GM18951 (cell line): Measurements from ENCODE around the gene RPRD1B.

Experiments used
- POLR2A ChIP-seq: IDR thresholded peaks from 4 replicates; pipeline ENCODE4 v1.6.1; 2011; ENCODE audit warnings: mild to moderate bottlenecking; ENCODE audit not compliant: insufficient read length, insufficient read depth; ENCODE audit errors: extremely low read depth
- in situ Hi-C: fragments of 300-500 bp; cut with MboI; formaldehyde crosslinking; loops from one replicate; pipeline ENCODE4 v1.12.0; 2022; ENCODE audit warnings: low sequenced_read_pairs, mixed read lengths, inconsistent platforms; ENCODE audit not compliant: unreplicated experiment

Gene RPRD1B

DNA sequence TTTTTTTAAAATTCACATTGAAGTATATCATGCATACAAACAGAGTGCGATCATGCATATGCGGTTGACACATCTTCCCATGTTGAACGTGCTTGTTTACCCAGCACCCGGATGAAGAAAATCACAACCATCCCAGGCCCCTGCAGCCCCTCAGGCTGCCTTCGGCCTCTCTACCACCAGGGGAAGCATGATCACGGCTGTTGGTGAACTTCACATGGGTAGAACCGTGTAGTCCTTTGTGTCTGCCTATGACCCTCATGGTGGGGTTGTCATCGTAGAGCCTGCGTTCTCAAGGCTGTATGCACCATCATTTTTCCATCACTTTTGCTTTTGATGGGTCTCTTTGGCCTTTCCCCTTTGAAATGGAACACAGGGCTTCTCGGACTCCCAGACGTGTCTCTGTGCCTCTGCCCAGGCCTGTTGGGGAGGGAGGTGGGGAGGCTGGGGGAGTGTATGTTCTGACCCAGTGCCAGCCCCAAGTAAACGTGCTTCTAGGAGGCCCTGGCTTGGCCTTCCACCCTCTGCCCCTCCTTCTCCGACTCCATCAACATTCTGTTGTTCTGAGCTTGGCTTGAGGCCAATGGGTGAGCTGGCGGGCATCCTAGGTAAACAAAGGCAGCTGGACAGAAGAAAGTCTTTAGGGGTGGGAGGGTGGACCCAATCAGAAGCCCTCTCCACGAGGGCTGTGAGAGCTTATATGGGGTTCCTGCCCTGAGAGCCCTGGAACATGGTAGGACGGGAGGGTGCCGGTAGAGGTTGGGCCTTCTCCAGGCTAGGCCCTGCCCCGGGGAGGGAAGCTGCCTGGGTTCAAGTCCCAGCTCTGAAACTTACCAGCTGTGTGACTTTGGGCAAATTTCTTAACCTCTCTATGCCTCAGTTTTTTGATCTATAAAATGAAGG is 91.9 kb downstream of the RPRD1B start:
- in situ Hi-C loops = no loop called here
- TF ChIP-seq POLR2A = no peak

DNA sequence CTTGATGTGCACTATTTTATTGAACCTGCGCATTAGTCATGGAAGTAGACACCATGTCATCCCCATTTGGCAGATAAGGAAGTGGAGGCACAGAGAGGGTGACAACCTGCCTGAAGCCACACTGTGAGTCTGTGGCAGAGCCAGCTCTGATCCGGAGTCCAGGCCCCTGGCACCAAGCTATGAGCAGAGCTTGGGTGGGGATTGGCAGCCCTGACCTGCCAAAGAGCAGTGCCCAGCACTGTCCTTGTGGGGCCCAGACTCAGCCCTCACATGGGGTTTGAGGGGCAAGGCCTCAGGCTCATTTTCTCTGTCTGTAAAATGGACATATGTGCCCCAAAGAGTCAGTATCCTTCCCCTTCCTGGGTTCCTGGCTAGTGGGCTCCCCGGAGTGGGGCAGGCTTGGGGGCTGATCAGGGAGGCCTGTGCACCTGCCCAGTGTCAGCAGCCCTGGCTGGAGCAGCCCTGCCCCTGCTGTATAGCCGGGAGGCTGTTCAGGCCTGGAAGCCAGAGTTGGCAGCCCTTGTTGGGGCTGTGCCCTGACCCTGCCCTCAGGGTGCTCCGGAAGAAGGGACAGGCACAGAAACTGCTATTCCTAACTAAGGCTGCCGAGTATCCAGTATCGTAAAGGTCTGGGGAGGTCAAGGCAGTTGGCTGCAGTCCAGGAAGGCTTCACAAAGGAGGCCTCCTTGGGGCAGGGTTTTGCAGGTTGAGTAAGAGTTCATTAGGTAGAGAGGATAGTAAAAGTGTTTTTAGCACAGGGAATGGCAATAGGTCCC is 92.8 kb downstream of the RPRD1B start:
- in situ Hi-C loops = no loop called here
- no peak for TF ChIP-seq POLR2A

DNA sequence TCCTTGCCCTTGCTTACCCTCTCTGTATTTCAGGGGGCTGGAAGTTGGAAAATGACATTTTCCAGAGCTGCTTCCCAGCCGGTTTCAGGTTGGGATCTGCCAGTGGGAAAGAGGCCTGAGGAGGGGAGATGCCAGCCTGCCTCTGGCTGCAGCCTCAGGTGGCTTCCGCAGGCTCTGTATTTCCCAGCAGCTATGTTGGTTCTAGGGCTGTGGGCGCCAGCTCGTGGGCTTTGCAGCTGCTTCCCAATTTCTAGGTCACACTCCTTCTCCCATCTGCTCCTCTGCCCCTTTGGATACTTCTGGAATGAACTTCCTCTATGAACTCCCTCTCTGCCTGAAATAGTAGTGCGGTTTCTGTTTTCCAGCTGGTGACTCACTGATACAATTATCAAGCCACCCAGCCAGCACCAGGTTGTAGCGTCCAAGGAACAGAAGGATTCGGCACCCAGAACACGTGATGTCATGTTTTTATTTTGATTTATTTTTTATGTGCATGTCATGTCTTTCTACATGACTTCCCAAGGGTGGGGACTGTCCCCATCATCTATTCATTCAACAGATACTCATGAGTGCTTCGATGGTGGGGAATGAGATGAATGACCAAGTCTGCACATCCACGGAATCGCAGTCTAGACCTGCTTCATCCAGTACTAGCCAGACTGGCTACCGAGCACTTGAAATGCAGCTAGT is 93.5 kb downstream of the RPRD1B start:
- in situ Hi-C loops = no loop called here
- TF ChIP-seq POLR2A = no peak

DNA sequence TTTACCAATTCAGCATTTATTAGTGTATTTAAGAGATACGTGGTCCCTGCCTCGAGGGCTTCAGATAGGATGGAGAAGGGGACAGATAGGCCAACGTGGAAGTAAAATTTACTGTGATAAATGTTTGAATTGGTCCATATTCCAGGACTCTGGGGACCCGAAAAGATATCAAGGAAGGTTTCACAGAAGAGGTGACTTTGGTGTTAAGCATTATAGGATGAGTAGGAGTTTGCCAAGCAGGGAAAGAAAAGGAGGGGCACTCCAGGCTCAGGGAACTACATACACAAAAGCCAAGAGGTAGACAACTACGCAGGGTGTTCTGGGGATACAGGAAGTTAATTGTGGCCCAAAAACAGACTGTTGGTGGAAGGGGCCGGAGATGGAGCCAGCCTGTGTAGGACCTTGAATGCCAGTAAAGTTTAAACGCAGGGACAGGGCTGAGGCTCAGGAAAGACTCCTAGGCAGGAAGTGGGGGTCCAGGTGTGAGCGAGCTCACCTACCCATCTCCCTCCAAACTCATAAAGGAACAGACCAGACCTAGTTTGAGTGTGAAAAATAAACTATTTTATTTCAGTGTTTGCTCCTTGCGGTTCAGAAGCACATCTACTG is 94.5 kb downstream of the RPRD1B start:
- in situ Hi-C loops = no loop called here

DNA sequence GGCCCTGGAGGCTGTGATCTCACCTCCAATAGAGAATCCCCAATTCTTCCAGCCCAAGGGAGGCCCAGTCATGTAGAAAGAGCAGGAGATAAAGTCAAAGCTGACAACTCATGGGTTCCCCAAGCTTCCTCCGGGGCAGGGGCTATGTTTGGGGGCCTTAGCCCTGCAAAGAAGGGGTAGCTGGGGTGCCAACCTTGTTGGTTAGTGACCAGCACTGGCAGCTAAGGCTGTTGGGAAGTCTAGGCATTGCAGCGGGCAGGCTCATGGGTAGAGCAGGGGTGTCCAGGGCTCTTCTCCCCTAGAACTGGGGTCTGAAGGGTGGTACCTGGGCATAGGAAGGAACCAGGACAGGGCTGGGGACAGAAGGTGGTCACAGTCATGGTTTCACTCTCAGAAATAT is 95.1 kb downstream of the RPRD1B start:
- in situ Hi-C loops = no loop called here
- TF ChIP-seq POLR2A = no peak

More for the DNA sequence above, 94.5 kb downstream of the RPRD1B start:
- TF ChIP-seq POLR2A = no peak

DNA sequence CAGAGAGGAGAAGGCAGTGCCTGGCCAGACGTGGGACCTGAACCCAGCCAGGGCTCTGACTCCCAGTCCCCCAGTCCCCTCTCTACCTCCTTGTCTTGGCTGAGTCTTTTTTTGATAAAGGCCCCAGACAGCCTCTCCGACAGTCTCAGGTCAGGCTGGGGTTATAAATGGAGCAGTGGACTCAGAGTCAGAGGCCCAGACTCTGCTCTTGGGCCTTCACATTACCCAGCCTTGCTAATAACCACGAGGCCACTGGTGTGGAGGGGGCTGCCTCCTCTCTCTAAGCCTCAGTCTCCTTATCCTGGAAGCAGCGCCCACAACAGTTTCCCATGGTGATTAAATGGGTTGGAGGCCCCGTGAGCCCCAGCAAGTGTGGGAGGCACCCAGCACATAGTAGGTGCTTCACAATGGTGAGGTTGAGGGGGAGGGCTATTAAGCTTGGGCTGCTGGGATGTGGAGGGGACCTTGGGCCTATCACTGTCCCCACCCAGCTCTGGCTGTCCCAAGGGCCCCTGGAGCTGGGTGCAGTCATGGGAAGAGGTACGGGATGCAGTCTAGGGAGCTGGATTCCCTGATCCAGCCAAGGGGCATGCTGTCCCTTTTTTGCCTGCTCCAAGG is 95.8 kb downstream of the RPRD1B start:
- in situ Hi-C loops = no loop called here
- no peak for TF ChIP-seq POLR2A

DNA sequence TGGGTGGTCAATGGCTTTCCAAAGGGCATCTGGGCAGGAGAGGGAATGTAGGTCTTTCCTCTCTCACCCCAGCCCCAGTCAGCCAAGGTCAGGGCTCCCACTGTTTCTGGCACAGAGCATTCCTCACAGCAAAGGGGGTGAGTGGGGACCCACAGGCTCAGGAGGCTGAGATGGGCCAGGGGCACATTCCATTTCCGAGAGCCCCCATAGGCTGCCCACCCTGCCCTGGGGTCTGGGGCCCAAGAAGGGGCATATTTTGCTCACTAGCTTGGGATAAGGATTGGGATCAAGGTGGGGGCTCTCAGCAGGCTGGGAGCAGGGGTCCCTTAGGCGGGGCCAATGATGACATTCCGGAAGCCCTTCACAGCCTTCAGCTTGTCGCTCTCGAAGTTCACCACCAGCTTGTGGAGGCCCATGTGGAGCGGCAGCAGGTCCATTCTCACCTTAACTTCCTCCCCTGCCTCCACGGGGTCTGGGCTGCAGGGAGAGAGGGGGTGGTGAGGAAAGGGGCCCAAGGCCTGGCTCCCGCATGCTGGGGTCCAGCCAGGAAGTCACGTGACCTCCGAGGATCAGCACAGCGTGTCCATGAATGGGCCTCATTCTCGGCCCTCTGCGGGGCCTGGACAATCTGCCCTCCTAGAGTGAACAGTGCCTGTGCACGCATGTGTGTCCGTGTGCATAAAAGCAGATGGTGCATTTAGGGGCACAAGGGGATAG is 96.5 kb downstream of the RPRD1B start:
- in situ Hi-C loops = no loop called here
- no peak for TF ChIP-seq POLR2A

DNA sequence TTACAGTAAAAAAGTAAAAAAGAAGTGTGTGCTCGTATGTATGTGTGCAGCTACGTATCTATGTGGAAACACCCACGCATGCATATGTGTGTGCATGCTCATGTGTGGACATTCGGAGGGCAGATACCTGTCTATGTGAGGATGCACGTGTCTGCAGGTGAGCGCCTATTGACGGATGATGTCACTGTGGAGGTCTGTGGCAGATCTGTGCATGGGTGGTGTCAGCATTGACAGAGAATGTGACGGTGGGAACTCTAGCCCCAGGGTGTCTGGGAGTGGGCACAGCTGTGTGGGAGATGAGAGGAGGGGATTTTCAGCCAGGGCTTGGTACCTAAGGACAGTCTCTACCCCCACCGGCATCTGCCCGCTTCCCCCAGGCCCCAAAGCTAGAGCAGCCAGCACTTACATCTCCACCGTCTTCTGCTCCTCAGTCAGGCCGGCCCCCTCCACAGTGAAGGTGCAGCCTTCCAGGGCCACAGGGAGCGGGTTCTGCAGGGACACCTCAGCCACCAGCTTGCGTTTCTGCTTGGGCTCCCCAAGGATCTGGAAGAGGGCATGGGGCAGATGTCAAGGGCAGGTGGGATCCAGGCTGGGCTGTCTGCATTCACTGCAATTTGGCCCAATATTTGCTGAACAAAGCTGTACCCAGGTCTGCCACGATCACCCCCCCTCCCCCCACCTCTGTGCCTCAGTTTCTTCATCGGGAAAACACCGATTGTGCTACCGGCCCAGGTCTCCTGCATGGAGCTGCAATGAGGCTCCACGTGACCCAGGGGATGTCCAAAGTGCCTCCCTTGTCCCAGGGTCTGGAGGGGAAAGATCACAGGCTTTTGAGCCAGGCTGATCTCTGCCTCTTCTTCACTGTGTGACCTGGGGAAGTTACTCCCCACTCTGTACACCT is 97.4 kb downstream of the RPRD1B start:
- in situ Hi-C loops = no loop called here
- no peak for TF ChIP-seq POLR2A

DNA sequence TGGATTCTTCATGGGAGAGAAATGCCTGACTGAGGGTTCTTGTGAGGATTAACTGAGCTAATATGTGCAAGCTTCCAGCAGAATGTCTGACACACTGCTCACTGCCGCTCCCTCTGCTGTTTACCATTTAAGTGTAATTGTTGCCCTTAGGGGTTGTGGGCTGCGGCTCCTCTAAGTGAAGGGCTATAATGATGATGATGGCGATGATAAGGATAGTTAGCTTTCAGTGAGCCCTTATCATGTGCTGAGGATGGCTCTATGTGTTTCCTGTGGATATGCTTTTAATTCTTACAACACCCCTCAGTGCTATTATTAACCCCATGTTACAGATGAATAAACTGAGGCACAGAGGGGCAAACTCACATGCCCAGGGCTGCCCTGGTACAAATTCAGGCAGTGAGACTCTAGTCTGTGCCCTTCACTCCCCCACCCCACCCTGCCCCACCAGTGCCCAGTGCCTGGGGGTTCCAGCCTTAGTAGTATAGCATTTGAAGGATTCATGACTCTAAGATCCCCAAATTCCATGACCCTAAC is 98.1 kb downstream of the RPRD1B start:
- in situ Hi-C loops = no loop called here
- no peak for TF ChIP-seq POLR2A

DNA sequence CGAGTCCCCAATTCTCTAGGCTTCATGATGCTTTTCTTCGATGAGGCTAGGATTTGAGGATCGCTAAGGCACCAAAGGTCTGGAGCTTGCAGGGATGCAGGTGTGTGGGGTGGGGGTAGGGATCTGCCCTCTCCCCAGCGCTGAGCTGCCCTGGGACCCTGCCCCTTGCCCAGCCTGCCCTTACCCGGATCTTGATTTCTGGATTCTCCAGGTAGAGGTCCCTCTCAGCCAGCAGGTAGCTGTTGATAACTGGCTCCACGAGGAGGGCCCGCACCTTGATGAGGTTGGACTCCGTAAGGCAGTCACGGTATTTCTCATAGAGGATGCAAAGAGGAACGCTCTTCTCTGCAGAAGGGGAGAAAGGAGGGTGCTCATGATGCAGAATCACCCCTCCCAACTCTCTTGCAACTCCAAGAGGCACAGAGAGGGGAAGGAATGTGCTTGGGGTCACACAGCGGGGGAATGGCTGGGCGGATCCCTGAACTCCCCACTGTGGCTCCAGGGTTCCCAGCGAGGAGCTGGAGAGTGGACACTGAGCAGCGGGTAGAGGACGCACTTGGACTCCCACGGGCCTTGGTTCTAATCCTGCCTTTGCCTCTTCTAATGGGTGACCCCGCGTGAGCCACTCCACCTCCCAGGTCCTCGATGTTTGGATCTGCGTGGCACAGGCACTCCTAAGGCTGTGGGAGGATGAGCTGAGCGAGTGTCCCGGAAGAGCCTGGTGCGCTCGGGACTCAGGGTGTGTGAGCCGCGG is 98.8 kb downstream of the RPRD1B start:
- TF ChIP-seq POLR2A = no peak
- in situ Hi-C loops = no loop called here
